SK-N-SH treated with all-trans-retinoic acid at 6 μM for 48 hours (cell line): ENCODE results near the gene CYB5A.

Experiments used
- ATAC-seq: fragments of 200-7000 bp; cut with Tn5 transposase; 3 replicates; pipeline ENCODE4 v1.9.1; 2020; ENCODE audit warnings: mild to moderate bottlenecking, moderate library complexity
- ARNTL ChIP-seq: fragments of 450-650 bp; formaldehyde crosslinking; IDR thresholded peaks from 2 replicates; pipeline ENCODE4 v1.5.0; 2020; ENCODE audit warnings: low read depth, mild to moderate bottlenecking, moderate library complexity, borderline replicate concordance
- BACH2 ChIP-seq: fragments of 250-450 bp; sonication (Bioruptor Pico); IDR thresholded peaks from 2 replicates; pipeline ENCODE4 v1.9.0; 2021; ENCODE audit warnings: mild to moderate bottlenecking, borderline replicate concordance
- ESRRG ChIP-seq: fragments of 250-450 bp; sonication (Bioruptor Pico); IDR thresholded peaks from 2 replicates; pipeline ENCODE4 v1.6.1; 2021; ENCODE audit warnings: mild to moderate bottlenecking
- GLIS3 ChIP-seq: fragments of 250-450 bp; sonication (Bioruptor Pico); IDR thresholded peaks from 2 replicates; pipeline ENCODE4 v1.5.0; 2020; ENCODE audit warnings: mild to moderate bottlenecking, moderate library complexity
- ISL1 ChIP-seq: fragments of 250-450 bp; sonication (Bioruptor Pico); IDR thresholded peaks from 2 replicates; pipeline ENCODE4 v2.1.2; 2022; ENCODE audit warnings: mild to moderate bottlenecking, moderate library complexity
- OSR1 ChIP-seq: fragments of 250-450 bp; sonication (Bioruptor Pico); IDR thresholded peaks from 2 replicates; pipeline ENCODE4 v1.8.0; 2022; ENCODE audit warnings: moderate library complexity, mild to moderate bottlenecking, inconsistent platforms
- PPARA ChIP-seq: fragments of 250-450 bp; sonication (Bioruptor Pico); IDR thresholded peaks from 2 replicates; pipeline ENCODE4 v1.5.0; 2020; ENCODE audit warnings: mild to moderate bottlenecking, borderline replicate concordance
- RARB ChIP-seq: fragments of 250-450 bp; sonication (Bioruptor Pico); IDR thresholded peaks from 2 replicates; pipeline ENCODE4 v1.8.0; 2021; ENCODE audit warnings: mild to moderate bottlenecking, moderate library complexity
- SNAI2 ChIP-seq: fragments of 250-450 bp; sonication (Bioruptor Pico); IDR thresholded peaks from 2 replicates; pipeline ENCODE4 v1.5.0; 2020; ENCODE audit warnings: mild to moderate bottlenecking, moderate library complexity
- TCF4 ChIP-seq: fragments of 250-450 bp; sonication (Bioruptor Pico); IDR thresholded peaks from 2 replicates; pipeline ENCODE4 v1.8.0; 2021; ENCODE audit warnings: mild to moderate bottlenecking, moderate library complexity, borderline replicate concordance
- TOX ChIP-seq: fragments of 250-450 bp; sonication (Bioruptor Pico); IDR thresholded peaks from 2 replicates; pipeline ENCODE4 v1.8.0; 2021; ENCODE audit warnings: mild to moderate bottlenecking, moderate library complexity, borderline replicate concordance
- ZC3H10 ChIP-seq: fragments of 250-450 bp; sonication (Bioruptor Pico); IDR thresholded peaks from 2 replicates; pipeline ENCODE4 v1.5.1; 2021; ENCODE audit warnings: mild to moderate bottlenecking, moderate library complexity
- ZFP3 ChIP-seq: fragments of 250-450 bp; sonication (Bioruptor Pico); IDR thresholded peaks from 2 replicates; pipeline ENCODE4 v1.5.0; 2020; ENCODE audit warnings: mild to moderate bottlenecking, moderate library complexity
- ZFP30 ChIP-seq: fragments of 450-650 bp; formaldehyde crosslinking; IDR thresholded peaks from 2 replicates; pipeline ENCODE4 v1.5.0; 2022; ENCODE audit warnings: mild to moderate bottlenecking, moderate library complexity
- ZNF565 ChIP-seq: fragments of 450-650 bp; formaldehyde crosslinking; conservative IDR thresholded peaks from 2 replicates; pipeline ENCODE4 v1.5.0; 2020; ENCODE audit warnings: low read depth, mild to moderate bottlenecking, moderate library complexity
- ZNF70 ChIP-seq: fragments of 450-650 bp; formaldehyde crosslinking; IDR thresholded peaks from 2 replicates; pipeline ENCODE4 v1.5.0; 2020; ENCODE audit warnings: mild to moderate bottlenecking, moderate library complexity
- ZNF8 ChIP-seq: fragments of 450-650 bp; formaldehyde crosslinking; IDR thresholded peaks from 2 replicates; pipeline ENCODE4 v1.5.0; 2020; ENCODE audit warnings: mild to moderate bottlenecking, moderate library complexity
- TF ChIP-seq, protein P1 (sequence below): fragments of 250-450 bp; sonication (Bioruptor Pico); IDR thresholded peaks from 2 replicates; pipeline ENCODE4 v1.8.0; 2021; ENCODE audit warnings: low read depth, mild to moderate bottlenecking, moderate library complexity, borderline replicate concordance
- TF ChIP-seq, protein P2 (sequence below): fragments of 250-450 bp; sonication (Bioruptor Pico); IDR thresholded peaks from 2 replicates; pipeline ENCODE4 v1.5.1; 2020; ENCODE audit warnings: low read depth, mild to moderate bottlenecking, moderate library complexity
- TF ChIP-seq, protein P3 (sequence below): fragments of 250-450 bp; sonication (Bioruptor Pico); IDR thresholded peaks from 2 replicates; pipeline ENCODE4 v1.5.1; 2021; ENCODE audit warnings: mild to moderate bottlenecking, moderate library complexity
- TF ChIP-seq, protein P4 (sequence below): fragments of 250-450 bp; sonication (Bioruptor Pico); IDR thresholded peaks from 2 replicates; pipeline ENCODE4 v1.5.0; 2020; ENCODE audit warnings: mild to moderate bottlenecking, moderate library complexity
- TF ChIP-seq, protein P5 (sequence below): fragments of 250-450 bp; sonication (Bioruptor Pico); IDR thresholded peaks from 2 replicates; pipeline ENCODE4 v1.8.0; 2020; ENCODE audit warnings: mild to moderate bottlenecking, moderate library complexity, borderline replicate concordance

CYB5A gene

DNA sequence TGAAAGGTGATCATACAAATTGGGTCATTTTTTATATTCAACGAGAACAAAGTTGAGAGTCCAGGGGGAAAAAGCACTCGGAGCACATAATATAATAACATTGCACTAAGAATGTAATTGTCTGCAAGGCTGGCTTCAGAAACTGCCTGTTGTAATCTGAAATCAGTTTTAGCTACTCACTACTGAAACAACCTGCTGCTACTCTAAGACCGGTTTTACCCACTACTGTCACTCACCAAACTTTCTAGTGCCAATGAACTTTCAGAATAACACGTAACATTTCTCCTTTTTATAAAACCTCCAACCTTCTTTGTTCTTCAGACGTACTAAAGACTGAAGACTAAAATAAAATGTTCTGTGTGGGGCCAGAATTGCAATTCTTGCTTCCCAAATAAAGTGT lies 11.5 kb upstream of the CYB5A start:
- no peak for ATAC-seq
- TF ChIP-seq ZC3H10, result no peak
- no peak for TF ChIP-seq ZNF565 (CRISPR knock-in tag)
- TF ChIP-seq ZFP3 (CRISPR knock-in tag), result no peak
- TF ChIP-seq TCF4, result no peak
- no peak for TF ChIP-seq TOX (CRISPR knock-in tag)
- no peak for TF ChIP-seq ISL1
- no peak for TF ChIP-seq OSR1
- no peak for TF ChIP-seq ESRRG
- no peak for TF ChIP-seq ARNTL (CRISPR knock-in tag)
- TF ChIP-seq GLIS3 (CRISPR knock-in tag), result no peak
- TF ChIP-seq RARB (CRISPR knock-in tag), result no peak
- TF ChIP-seq, protein P1, sequence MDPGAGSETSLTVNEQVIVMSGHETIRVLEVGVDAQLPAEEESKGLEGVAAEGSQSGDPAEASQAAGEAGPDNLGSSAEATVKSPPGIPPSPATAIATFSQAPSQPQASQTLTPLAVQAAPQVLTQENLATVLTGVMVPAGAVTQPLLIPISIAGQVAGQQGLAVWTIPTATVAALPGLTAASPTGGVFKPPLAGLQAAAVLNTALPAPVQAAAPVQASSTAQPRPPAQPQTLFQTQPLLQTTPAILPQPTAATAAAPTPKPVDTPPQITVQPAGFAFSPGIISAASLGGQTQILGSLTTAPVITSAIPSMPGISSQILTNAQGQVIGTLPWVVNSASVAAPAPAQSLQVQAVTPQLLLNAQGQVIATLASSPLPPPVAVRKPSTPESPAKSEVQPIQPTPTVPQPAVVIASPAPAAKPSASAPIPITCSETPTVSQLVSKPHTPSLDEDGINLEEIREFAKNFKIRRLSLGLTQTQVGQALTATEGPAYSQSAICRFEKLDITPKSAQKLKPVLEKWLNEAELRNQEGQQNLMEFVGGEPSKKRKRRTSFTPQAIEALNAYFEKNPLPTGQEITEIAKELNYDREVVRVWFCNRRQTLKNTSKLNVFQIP (CRISPR knock-in tag), result no peak
- no peak for TF ChIP-seq ZNF70 (CRISPR knock-in tag)
- TF ChIP-seq, protein P2, sequence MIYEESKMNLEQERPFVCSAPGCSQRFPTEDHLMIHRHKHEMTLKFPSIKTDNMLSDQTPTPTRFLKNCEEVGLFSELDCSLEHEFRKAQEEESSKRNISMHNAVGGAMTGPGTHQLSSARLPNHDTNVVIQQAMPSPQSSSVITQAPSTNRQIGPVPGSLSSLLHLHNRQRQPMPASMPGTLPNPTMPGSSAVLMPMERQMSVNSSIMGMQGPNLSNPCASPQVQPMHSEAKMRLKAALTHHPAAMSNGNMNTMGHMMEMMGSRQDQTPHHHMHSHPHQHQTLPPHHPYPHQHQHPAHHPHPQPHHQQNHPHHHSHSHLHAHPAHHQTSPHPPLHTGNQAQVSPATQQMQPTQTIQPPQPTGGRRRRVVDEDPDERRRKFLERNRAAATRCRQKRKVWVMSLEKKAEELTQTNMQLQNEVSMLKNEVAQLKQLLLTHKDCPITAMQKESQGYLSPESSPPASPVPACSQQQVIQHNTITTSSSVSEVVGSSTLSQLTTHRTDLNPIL (CRISPR knock-in tag), result no peak
- no peak for TF ChIP-seq ZNF8 (CRISPR knock-in tag)
- no peak for TF ChIP-seq ZFP30 (CRISPR knock-in tag)
- TF ChIP-seq, protein P3, sequence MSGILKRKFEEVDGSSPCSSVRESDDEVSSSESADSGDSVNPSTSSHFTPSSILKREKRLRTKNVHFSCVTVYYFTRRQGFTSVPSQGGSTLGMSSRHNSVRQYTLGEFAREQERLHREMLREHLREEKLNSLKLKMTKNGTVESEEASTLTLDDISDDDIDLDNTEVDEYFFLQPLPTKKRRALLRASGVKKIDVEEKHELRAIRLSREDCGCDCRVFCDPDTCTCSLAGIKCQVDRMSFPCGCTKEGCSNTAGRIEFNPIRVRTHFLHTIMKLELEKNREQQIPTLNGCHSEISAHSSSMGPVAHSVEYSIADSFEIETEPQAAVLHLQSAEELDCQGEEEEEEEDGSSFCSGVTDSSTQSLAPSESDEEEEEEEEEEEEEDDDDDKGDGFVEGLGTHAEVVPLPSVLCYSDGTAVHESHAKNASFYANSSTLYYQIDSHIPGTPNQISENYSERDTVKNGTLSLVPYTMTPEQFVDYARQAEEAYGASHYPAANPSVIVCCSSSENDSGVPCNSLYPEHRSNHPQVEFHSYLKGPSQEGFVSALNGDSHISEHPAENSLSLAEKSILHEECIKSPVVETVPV (CRISPR knock-in tag), result no peak
- no peak for TF ChIP-seq SNAI2 (CRISPR knock-in tag)
- TF ChIP-seq, protein P4, sequence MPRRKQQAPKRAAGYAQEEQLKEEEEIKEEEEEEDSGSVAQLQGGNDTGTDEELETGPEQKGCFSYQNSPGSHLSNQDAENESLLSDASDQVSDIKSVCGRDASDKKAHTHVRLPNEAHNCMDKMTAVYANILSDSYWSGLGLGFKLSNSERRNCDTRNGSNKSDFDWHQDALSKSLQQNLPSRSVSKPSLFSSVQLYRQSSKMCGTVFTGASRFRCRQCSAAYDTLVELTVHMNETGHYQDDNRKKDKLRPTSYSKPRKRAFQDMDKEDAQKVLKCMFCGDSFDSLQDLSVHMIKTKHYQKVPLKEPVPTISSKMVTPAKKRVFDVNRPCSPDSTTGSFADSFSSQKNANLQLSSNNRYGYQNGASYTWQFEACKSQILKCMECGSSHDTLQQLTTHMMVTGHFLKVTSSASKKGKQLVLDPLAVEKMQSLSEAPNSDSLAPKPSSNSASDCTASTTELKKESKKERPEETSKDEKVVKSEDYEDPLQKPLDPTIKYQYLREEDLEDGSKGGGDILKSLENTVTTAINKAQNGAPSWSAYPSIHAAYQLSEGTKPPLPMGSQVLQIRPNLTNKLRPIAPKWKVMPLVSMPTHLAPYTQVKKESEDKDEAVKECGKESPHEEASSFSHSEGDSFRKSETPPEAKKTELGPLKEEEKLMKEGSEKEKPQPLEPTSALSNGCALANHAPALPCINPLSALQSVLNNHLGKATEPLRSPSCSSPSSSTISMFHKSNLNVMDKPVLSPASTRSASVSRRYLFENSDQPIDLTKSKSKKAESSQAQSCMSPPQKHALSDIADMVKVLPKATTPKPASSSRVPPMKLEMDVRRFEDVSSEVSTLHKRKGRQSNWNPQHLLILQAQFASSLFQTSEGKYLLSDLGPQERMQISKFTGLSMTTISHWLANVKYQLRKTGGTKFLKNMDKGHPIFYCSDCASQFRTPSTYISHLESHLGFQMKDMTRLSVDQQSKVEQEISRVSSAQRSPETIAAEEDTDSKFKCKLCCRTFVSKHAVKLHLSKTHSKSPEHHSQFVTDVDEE (CRISPR knock-in tag), result no peak

DNA sequence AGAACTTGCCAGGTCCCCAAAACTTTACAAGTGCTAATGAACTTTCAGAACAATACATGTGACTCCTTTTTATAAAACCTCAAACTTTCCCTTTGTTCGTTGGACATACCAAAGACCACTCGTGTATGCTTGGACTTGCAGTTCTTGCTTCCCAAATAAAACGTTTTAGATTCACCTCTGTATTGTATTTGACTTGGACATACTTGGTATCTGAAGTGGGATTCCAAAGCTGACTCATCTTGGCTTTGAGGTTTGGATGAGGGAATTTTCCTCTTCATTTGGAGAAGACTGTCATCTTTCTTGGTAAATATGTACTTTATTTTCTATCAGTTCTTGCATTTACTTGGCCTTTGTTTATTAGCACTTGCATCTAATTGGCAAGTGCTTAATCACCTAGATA lies 8.0 kb upstream of the CYB5A start:
- TF ChIP-seq ZFP3 (CRISPR knock-in tag) (no peak), BACH2 (CRISPR knock-in tag) (no peak), PPARA (CRISPR knock-in tag) (no peak), SNAI2 (CRISPR knock-in tag) (no peak), ARNTL (CRISPR knock-in tag) (no peak), GLIS3 (CRISPR knock-in tag) (no peak), ISL1 (no peak), ZFP30 (CRISPR knock-in tag) (no peak), ZNF565 (CRISPR knock-in tag) (no peak)
- TF ChIP-seq, protein P5, sequence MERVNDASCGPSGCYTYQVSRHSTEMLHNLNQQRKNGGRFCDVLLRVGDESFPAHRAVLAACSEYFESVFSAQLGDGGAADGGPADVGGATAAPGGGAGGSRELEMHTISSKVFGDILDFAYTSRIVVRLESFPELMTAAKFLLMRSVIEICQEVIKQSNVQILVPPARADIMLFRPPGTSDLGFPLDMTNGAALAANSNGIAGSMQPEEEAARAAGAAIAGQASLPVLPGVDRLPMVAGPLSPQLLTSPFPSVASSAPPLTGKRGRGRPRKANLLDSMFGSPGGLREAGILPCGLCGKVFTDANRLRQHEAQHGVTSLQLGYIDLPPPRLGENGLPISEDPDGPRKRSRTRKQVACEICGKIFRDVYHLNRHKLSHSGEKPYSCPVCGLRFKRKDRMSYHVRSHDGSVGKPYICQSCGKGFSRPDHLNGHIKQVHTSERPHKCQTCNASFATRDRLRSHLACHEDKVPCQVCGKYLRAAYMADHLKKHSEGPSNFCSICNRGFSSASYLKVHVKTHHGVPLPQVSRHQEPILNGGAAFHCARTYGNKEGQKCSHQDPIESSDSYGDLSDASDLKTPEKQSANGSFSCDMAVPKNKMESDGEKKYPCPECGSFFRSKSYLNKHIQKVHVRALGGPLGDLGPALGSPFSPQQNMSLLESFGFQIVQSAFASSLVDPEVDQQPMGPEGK (CRISPR knock-in tag), result no peak
- TF ChIP-seq, protein P1 (CRISPR knock-in tag), result no peak
- TF ChIP-seq, protein P4 (CRISPR knock-in tag), result no peak
- no peak for ATAC-seq
